ENCODE measurements around the gene BICRAL. TPM values are rescaled to one million over a fixed set of nuclear protein-coding genes. Genes with fewer than 3 reads are reported as not detected.
"Not testable (repeated sequence)": the region's sequence is repeated elsewhere in the genome, so short reads cannot be mapped to it uniquely, and the experiment has no call there.

Gene BICRAL, protein sequence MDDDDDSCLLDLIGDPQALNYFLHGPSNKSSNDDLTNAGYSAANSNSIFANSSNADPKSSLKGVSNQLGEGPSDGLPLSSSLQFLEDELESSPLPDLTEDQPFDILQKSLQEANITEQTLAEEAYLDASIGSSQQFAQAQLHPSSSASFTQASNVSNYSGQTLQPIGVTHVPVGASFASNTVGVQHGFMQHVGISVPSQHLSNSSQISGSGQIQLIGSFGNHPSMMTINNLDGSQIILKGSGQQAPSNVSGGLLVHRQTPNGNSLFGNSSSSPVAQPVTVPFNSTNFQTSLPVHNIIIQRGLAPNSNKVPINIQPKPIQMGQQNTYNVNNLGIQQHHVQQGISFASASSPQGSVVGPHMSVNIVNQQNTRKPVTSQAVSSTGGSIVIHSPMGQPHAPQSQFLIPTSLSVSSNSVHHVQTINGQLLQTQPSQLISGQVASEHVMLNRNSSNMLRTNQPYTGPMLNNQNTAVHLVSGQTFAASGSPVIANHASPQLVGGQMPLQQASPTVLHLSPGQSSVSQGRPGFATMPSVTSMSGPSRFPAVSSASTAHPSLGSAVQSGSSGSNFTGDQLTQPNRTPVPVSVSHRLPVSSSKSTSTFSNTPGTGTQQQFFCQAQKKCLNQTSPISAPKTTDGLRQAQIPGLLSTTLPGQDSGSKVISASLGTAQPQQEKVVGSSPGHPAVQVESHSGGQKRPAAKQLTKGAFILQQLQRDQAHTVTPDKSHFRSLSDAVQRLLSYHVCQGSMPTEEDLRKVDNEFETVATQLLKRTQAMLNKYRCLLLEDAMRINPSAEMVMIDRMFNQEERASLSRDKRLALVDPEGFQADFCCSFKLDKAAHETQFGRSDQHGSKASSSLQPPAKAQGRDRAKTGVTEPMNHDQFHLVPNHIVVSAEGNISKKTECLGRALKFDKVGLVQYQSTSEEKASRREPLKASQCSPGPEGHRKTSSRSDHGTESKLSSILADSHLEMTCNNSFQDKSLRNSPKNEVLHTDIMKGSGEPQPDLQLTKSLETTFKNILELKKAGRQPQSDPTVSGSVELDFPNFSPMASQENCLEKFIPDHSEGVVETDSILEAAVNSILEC
- 10 to 100 TPM; 14.9 to 17.6 (median 15.6) TPM for polyA plus RNA-seq (ENCODE audit: insufficient read length in 3 of 3)

DNA sequence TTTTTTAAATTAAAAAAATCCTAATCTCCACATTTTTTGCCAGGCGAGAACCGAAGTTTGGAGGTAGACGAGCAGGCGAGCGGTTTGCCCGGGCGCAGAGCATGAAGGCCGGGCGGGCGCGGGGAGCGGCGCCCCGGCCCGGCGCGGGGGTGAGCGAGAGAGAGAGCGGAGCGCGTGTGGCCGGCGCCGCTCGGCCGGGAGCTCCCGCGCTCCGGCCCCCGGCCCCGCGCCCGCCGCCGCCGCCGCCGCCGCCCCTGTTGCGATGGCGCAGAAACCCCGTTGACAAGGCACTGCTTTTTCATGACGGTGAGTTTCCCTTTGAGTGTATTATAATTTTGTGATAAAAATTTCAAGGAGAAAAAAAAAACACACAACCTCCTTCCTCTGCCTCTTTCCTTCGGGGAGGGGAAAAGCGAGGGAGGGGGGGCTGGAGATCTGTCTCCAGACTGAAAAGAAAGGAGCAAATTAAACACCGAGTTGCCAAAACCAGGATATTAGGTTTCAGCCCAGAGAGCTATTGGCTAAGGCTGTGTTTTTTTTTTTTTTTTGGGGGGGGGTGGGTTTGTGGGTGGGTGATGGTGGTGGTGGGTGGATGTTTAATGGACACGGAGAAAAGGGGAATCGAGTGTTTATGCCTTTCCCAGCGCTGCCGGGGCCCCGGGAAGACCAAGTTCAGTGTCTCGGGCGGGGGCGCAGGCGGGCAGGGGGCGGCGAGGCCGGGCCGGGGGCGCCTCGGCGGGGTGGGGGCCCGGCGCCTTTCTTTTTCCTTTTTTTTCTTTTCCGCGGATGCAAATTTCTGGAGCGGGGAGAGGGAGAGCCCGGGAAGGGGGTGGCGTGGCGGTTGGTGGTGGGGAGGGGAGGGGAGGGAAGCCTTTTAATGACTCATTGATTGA is at the start of gene BICRAL:
BICRAL (plus strand) TSS at position 257 of the 893 bp plus-strand sequence. CDS start 39,971 bp downstream, outside the sequence.
- peak in 2 of 3 donors; percentile 69 to 83 for DNase-seq (ENCODE audit: low read depth in 3 of 3, low spot score in 2 of 3)

DNA sequence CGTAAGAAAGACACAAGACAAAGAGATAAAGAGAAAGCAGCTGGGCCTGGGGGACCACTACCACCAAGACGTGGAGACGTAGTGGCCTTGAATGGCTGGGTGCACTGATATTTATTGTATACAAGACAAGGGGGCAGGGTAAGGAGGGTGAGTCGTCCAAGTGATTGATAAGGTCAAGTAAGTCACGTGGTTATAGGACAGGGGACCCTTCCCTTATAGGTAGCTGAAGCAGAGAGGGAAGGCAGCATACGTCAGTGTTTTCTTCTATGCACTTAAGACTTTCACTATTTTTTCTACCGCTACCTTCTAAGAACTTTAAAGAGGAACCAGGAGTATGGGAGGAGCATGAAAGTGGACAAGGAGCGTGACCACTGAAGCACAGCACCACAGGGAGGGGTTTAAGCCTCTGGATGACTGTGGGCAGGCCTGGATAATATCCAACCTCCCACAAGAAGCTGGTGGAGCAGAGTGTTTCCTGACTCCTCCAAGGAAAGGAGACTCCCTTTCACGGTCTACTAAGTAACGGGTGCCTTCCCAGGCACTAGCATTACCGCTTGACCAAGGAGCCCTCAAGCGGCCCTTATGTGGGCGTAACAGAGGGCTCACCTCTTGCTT is 47.9 kb upstream of the BICRAL start:
- not testable (repeated sequence) for DNase-seq (ENCODE audit: low read depth in 3 of 3, low spot score in 2 of 3)

- no peak for DNase-seq (ENCODE audit: low read depth in 3 of 3, low spot score in 2 of 3)
Observed at GRCh38 chr6:42735976-42736375, 45.9 kb upstream of the BICRAL start.

DNA sequence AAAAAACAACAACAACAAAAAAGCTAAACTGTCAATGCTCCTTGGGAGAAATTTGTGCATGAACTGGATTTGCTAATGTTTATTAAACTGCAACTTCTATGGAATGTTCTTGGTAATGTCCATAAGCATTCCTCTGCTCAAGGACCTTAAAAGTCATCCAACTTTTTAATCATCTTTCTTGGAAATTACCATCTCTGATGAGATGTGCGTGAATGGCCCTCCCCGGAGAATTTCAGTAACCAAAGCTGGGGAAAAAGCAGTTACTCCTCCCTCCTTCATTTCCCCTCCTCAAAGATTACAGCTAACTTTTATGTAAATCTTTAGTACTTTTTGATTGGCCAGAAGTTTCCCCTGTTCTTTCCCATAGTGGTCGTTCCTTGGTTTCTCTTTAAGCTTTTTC is 41.1 kb upstream of the BICRAL start:
- no peak for DNase-seq (ENCODE audit: low read depth in 3 of 3, low spot score in 2 of 3)

GRCh38 chr6:42742116-42742894 is 39.5 kb upstream of the BICRAL start:
- no peak for DNase-seq (ENCODE audit: low read depth in 3 of 3, low spot score in 2 of 3)

DNA sequence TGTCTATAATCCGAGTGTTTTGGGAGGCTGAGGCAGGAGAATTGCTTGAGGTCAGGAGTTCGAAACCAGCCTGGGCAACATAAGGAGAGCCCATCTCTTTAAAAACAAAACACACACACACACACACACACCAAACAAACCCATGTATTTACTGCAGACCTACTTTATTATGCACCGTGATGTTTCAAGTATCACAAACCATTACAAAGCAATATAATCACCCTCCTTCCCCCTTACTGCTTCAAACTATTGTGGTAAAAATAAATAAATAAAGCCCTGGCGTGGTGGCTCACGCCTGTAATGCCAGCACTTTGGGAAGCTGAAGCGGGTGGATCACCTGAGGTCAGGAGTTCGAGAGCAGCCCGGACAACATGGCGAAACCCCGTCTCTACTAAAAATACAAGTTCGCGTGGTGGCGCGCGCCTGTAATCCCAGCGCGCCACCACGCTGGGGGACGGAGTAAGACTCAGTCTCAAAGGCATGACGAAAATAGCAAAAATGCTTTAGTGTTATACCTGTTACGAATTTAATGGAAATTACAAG is 37.4 kb upstream of the BICRAL start:
- no peak for DNase-seq (ENCODE audit: low read depth in 3 of 3, low spot score in 2 of 3)

DNA sequence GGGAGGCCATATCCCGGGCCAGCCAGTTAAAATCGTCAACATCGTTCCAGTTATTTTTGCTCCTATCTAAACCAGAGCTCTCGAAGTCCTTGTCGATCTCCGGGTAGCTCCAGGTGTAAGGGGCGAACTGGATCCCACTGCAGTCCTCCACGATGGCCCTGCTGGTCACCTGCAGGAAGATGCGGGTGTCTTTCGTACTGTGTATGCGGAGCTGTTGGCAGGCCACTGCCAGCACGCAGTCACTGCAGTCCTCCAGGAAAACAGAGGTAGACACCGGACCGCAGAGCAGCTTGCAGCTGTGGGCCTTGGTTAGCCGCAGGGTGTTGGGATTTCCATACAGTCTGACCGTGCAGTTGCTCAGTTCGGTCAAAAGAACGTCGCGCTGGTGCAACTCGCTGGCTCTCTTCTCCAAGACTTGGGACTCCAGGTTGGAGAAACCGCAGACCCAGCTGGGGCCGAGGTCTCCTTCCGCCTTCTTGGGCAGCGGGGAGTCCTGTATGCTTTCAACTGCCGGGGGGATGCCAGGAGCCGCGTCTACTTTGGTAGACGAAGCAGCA is 36.7 kb upstream of the BICRAL start:
- DNase-seq (ENCODE audit: low read depth in 3 of 3, low spot score in 2 of 3), result no peak

DNA sequence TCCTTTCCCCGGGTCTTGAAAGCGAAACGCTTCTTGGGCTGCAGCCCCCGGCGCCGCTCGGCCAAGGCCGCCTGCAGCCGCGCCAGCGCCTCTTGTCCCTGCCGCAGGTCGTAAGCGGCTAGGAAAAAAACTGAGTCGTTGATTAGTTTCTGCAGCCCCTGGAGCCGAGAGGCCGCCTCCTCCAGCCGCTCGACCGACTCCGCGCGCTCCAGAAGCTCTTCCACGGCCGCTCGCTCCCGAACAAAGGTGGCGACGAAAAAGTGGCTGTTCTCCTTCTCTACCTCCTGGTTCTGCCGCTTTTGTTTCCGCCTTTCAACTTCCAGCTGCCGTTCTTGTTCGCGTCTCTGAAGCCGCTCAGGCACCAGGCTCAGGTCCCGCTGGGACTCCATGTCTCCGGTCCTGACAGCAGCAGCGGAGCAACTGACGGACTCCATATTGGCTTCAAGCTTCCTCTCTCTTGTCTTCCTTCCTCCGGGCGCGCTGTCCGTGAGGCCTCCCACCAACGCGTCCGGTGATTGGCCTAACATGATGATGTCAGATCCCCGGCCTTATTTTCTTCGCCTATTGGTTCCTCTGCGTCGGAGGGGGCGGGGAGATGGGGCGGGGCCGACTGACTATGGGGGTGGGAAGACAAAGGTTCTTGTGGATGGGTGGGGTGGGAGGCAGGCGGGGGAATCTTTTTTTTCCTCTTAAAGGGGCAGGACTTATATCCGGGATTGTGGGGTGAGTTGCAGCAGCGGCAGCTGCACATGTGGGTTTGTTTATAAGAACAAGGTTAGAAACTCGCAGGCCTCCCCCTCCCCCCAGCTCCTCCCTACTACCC is 36.0 kb upstream of the BICRAL start, which contains the start of gene TBCC:
TBCC (minus strand) TSS at position 464 of the 823 bp plus-strand sequence; CDS start at position 434, 30 bp downstream.
- peak in 2 of 3 donors; percentile 95 to 97 for DNase-seq (ENCODE audit: low read depth in 3 of 3, low spot score in 2 of 3)

GRCh38 chr6:42746463-42747391 is 35.1 kb upstream of the BICRAL start:
- peak in 1 of 3 donors; percentile 69 for DNase-seq (ENCODE audit: low read depth in 3 of 3, low spot score in 2 of 3)

- DNase-seq (ENCODE audit: low read depth in 3 of 3, low spot score in 2 of 3), result no peak
Observed at GRCh38 chr6:42748203-42748898, 33.5 kb upstream of the BICRAL start.

DNA sequence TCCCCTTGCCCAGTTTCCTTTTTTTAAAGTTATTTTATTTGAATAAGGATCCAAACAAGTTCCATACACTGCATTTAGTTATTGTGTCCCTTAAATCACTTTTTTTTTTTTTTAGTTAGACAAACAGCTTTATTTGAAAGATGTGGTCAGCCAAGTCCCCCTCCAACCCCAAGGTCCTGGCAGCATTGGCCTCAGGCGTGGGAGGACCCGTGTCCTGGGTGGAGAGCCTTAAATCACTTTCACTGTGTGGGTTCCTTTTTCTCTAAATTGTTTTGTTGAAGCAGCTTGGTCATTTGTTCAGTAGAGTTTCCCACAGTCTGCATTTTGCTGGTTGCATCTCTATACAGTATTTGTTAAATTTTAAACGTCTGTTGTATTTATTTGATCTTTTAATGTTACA is 30.8 kb upstream of the BICRAL start:
- no peak for DNase-seq (ENCODE audit: low read depth in 3 of 3, low spot score in 2 of 3)

DNA sequence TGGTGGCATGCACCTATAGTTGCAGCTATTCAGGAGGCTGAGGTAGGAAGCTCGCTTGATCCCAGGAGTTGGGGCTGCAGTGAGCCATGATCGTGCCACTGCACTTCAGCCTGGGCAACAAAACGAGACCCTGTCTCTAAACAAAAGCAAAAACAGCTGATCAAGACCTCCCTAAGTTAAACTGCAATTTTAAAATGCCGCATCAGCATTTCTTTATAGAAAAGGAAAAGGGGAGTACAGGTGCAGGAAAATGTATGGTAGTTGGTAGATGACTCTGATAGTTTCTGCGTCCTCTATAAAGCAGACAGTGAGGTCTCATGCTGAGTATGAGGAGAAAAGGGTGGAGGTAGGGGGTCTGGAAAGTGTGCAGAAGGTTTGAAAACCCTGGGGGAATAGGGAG is 27.1 kb upstream of the BICRAL start:
- DNase-seq (ENCODE audit: low read depth in 3 of 3, low spot score in 2 of 3), result no peak

DNA sequence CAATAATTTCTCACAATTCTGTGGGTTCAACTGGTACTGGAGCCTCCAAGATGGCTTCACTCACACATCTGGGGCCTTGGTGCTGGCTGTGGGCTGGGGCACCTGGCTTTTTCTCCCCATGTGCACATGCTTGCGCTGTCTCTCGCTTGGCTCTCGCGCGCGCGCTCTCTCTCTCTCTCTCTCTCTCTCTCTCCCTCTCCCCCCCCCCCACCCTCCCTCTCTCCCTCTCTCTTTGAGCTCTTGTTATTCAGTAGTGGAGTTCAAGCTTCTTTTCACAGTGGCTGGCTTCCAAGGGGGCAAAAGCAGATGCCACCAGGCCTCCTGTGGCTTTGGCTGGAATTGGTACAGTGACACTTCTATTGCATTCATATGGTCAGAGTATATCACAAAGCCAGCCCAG is 25.1 kb upstream of the BICRAL start:
- DNase-seq (ENCODE audit: low read depth in 3 of 3, low spot score in 2 of 3), result no peak

GRCh38 chr6:42758756-42759430 is 23.0 kb upstream of the BICRAL start:
- no peak for DNase-seq (ENCODE audit: low read depth in 3 of 3, low spot score in 2 of 3)
